Measurements from ENCODE around the gene FRMD6. TPM values are rescaled to one million over a fixed set of nuclear protein-coding genes. Genes with fewer than 3 reads are reported as not detected.

The FRMD6 gene
- total RNA-seq, 4 donors from 2014 or later = 13.5 to 25.7 (median 19.3) TPM

GRCh38 chr14:51609251-51609954, 42.3 kb upstream of the FRMD6 start:
- ATAC-seq (ENCODE audit: low FRiP score) (no peak), DNase-seq (ENCODE audit: low spot score) (no peak)
- TF ChIP-seq CTCF (IDR thresholded peaks at IDR 0.05) = no peak

- DNase-seq (ENCODE audit: low spot score) (no peak), ATAC-seq (ENCODE audit: low FRiP score) (no peak)
- TF ChIP-seq CTCF (IDR thresholded peaks at IDR 0.05) = no peak
Observed at GRCh38 chr14:51609955-51610283, 41.8 kb upstream of the FRMD6 start.

DNA sequence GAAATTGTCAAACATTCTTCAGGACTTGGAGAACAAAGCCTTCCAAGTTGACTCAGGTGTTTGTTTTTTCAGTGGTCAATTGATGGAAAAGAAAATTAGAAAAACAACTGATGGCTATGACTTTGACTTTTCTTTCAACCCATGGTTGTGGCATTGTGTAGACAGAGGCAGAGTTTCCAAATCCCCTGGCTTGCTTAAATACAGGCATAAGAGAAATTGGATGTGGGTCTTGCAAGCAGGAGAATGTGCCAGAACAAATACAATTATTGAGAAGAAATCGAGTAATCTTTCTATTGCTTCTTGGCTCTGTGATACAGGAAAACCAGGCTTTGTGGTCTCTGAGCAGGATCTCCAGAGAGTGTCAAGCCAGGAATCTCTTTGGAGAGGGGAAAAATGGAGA, 40.9 kb upstream of the FRMD6 start:
- TF ChIP-seq CTCF (IDR thresholded peaks at IDR 0.05) = no peak
- no peak for ATAC-seq (ENCODE audit: low FRiP score)
- DNase-seq (ENCODE audit: low spot score) = no peak

- no peak for DNase-seq (ENCODE audit: low spot score)
- no peak for TF ChIP-seq CTCF (IDR thresholded peaks at IDR 0.05)
- no peak for ATAC-seq (ENCODE audit: low FRiP score)
Observed at GRCh38 chr14:51612449-51612848, 39.3 kb upstream of the FRMD6 start.

DNA sequence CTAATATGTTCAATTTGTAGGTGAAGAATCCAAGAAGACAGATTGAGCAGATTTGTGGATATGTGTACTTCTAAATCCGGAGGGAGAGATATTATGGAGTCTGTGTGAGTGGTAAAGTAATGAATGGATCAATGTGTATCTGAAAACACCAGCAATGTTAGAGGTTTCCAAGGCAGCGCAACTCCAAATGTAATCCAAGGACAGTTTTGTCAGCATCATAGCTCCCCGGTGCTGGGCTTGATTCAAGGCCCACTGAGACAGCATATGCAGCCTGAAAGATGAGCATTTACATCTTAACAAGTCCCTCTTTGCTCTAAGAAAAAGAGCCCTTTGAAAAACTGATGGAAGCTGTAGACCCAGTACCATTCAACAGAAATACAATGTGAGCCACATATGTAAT, 38.3 kb upstream of the FRMD6 start:
- DNase-seq (ENCODE audit: low spot score) (no peak), ATAC-seq (ENCODE audit: low FRiP score) (no peak)
- TF ChIP-seq CTCF (IDR thresholded peaks at IDR 0.05) = no peak

- no peak for DNase-seq (ENCODE audit: low spot score)
- ATAC-seq (ENCODE audit: low FRiP score) = peak; percentile 55
- no peak for TF ChIP-seq CTCF (IDR thresholded peaks at IDR 0.05)
Observed at GRCh38 chr14:51614707-51615106, 37.0 kb upstream of the FRMD6 start.

DNA sequence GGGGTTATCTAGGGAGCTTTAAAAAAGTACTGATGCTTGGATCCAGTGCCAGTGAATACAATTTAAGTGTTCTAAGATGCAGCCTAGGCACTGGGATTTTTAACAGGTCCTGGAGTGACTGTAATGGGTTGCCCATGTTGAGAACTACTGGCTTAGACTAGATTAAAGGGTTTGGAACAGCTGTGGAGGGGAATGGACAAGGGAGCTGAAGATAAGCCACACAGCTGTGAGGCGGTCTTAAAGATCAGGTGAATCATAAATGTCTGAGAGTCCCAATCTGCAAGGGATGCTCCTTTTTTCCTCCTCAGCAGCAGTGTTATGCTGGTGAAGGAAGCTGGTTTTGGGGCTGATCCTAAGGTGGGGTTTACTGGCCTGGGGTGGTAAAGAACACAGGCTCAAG, 35.5 kb upstream of the FRMD6 start:
- TF ChIP-seq CTCF (IDR thresholded peaks at IDR 0.05) = no peak
- DNase-seq (ENCODE audit: low spot score) = no peak
- no peak for ATAC-seq (ENCODE audit: low FRiP score)
